ENCODE measurements around the gene KLHDC7B. TPM values are rescaled to one million over a fixed set of nuclear protein-coding genes. Genes with fewer than 3 reads are reported as not detected.

KLHDC7B gene
- total and polyA plus RNA-seq, 2 donors (not counting 3 experiments of a cell fraction or from before 2014, with no cell fraction given), result not detected

- FAIRE-seq (peak; percentile 59), DNase-seq (ENCODE audit: low read depth, low spot score) (no peak)
- ChIA-PET POLR2A (interaction anchor here (1.6 kb wide), 1 partner anchor 56 kb away, joined by 4 read pairs; the partner anchor contains the start of gene SCO2), CTCF (interaction anchor here (1.3 to 3.5 kb wide), 3 partner anchors 16 to 56 kb away, joined by 4 to 17 read pairs (median 5); partner anchors contain the start of gene SCO2)
- H3K79me2 ChIP-seq (ENCODE audit: control insufficient read depth, insufficient read depth, low read length), result peaks cover 8% of the 10 kb centered on the region
- H3K4me3 ChIP-seq (replicated peaks in 1 of 3; ENCODE audit: insufficient read depth in 1 of 3, low read depth in 1 of 3, low read length in 3 of 3), result peak overlapping the region; percentile 73 to 87 (median 85)
- H2AFZ ChIP-seq (ENCODE audit: low read depth, low read length), result peak overlapping the region; percentile 98
- H4K20me1 ChIP-seq (replicated peaks; ENCODE audit: control insufficient read depth, extremely low read depth, insufficient read depth, low read length), result no peaks in the 10 kb centered on the region
- peaks cover 0 to 7% of the 10 kb centered on the region in 2 experiments for H3K36me3 ChIP-seq (ENCODE audit: control insufficient read depth in 2 of 2, extremely low read depth in 1 of 2, insufficient read depth in 2 of 2, low read length in 2 of 2)
- H3K27me3 ChIP-seq (ENCODE audit: control insufficient read depth in 2 of 2, insufficient read depth in 2 of 2, low read length in 2 of 2), result no peaks in the 10 kb centered on the region
- no TSS peak for BruUV-seq (replicated peaks)
- H3K27ac ChIP-seq (ENCODE audit: insufficient read depth, low read depth, low read length), result peak overlapping the region; percentile 87
- peaks cover 13% of the 10 kb centered on the region for H3K4me1 ChIP-seq (ENCODE audit: control insufficient read depth, extremely low read depth, insufficient read depth, low read length)
- intact Hi-C loops (cut with micrococcal nuclease) (loop anchor here (2.0 kb wide), 3 partner anchors 57 to 111 kb away; partner anchors contain the start of genes NCAPH2 and SCO2), dilution Hi-C loops (cut with MboI; ENCODE audit: extremely low pct_ligation_motif_present, low sequenced_read_pairs) (no loop called here)
- H3K9me3 ChIP-seq (replicated peaks; ENCODE audit: control insufficient read depth, insufficient read depth, low read length), result no peaks in the 10 kb centered on the region
- no peaks in the 10 kb centered on the region for H3K9me1 ChIP-seq (replicated peaks; ENCODE audit: control insufficient read depth, extremely low read depth, insufficient read depth, low read length)
- H3K4me2 ChIP-seq (ENCODE audit: insufficient read depth, low read length), result peak overlapping the region; percentile 66
- no peak for TF ChIP-seq POLR2AphosphoS5 (IDR thresholded peaks at IDR 0.05; ENCODE audit: insufficient read depth, low read depth, low read length)
- TF ChIP-seq POLR2A (IDR thresholded peaks at IDR 0.05; ENCODE audit: low read depth, low read length), result no peak
- no peak for TF ChIP-seq GATA2 (IDR thresholded peaks at IDR 0.05; ENCODE audit: insufficient read depth, insufficient read length, low read depth, low read length)
- TF ChIP-seq JUN (IDR thresholded peaks at IDR 0.05; ENCODE audit: borderline replicate concordance, insufficient read depth, insufficient read length, low read depth), result no peak
- no peak for TF ChIP-seq MAX (IDR thresholded peaks at IDR 0.05; ENCODE audit: insufficient read depth, insufficient read length)
- no peak for TF ChIP-seq EZH2 (IDR thresholded peaks at IDR 0.05; ENCODE audit: borderline replicate concordance, low read depth, low read length, severe bottlenecking)
- no peak for TF ChIP-seq MYC (IDR thresholded peaks at IDR 0.05; ENCODE audit: low read depth, low read length)
- no peak for TF ChIP-seq CTCF (IDR thresholded peaks at IDR 0.05; ENCODE audit: extremely low read depth in 1 of 2, insufficient read depth in 1 of 2, low read depth in 1 of 2, low read length in 2 of 2)
- TF ChIP-seq FOS (IDR thresholded peaks at IDR 0.05; ENCODE audit: borderline replicate concordance, insufficient read depth, low read length), result no peak
- H3K9ac ChIP-seq (replicated peaks; ENCODE audit: extremely low read depth, insufficient read depth, low read length), result peak overlapping the region; percentile 96
Observed at GRCh38 chr22:50581950-50582492, 36.3 kb downstream of the KLHDC7B start.

All from endothelial cell of umbilical vein (primary cell).